Measurements from ENCODE around the gene SENP1. TPM values are rescaled to one million over a fixed set of nuclear protein-coding genes. Genes with fewer than 3 reads are reported as not detected.
"Not testable (repeated sequence)": the region's sequence is repeated elsewhere in the genome, so short reads cannot be mapped to it uniquely, and the experiment has no call there.

Gene SENP1
- total and polyA plus RNA-seq, 8 donors, result 1.9 to 8.9 (median 7.0) TPM

- peaks cover 0 to 4% (median 0%) of the 10 kb centered on the region in 3 donors for H3K36me3 ChIP-seq
- 85 to 100% methylated on average over 1 of the region's 1 CpG for WGBS, 2 donors
- DNase-seq (no peak), FAIRE-seq (no peak), ATAC-seq (no peak)
- intact Hi-C loops (cut with DNase I), result no loop called here
- H3K4me3 ChIP-seq, result no peak overlapping the region
- no peaks in the 10 kb centered on the region for H3K27me3 ChIP-seq
- no peak overlapping the region for H3K27ac ChIP-seq
- H3K4me1 ChIP-seq, result no peaks in the 10 kb centered on the region
- no peaks in the 10 kb centered on the region for H3K9me3 ChIP-seq
- no peak for TF ChIP-seq CTCF (IDR thresholded peaks at IDR 0.05)
Observed at GRCh38 chr12:48128800-48129199, 22.9 kb upstream of the SENP1 start.

- 93 to 95% methylated on average over 2 of the region's 2 CpGs for WGBS, 2 donors
- Histone ChIP-seq H3K4me3 (no peak overlapping the region), H3K36me3 (peaks cover 0 to 4% (median 0%) of the 10 kb centered on the region in 3 donors), H3K27ac (no peak overlapping the region), H3K4me1 (no peaks in the 10 kb centered on the region), H3K9me3 (no peaks in the 10 kb centered on the region), H3K27me3 (no peaks in the 10 kb centered on the region)
- no peak for FAIRE-seq
- no peak for TF ChIP-seq CTCF (IDR thresholded peaks at IDR 0.05)
- no peak for ATAC-seq
- intact Hi-C loops (cut with DNase I), result no loop called here
- no peak for DNase-seq
Observed at GRCh38 chr12:48126953-48127630, 21.2 kb upstream of the SENP1 start.

- no peaks in the 10 kb centered on the region for H3K4me1 ChIP-seq
- intact Hi-C loops (cut with DNase I), result no loop called here
- H3K27me3 ChIP-seq, result no peaks in the 10 kb centered on the region
- TF ChIP-seq CTCF (IDR thresholded peaks at IDR 0.05), result no peak
- WGBS, 2 donors, result 80 to 81% methylated on average over 4 of the region's 4 CpGs
- no peak for FAIRE-seq
- ATAC-seq, result no peak
- H3K9me3 ChIP-seq, result no peaks in the 10 kb centered on the region
- H3K27ac ChIP-seq, result no peak overlapping the region
- H3K4me3 ChIP-seq, result no peak overlapping the region
- peaks cover 0 to 4% (median 0%) of the 10 kb centered on the region in 3 donors for H3K36me3 ChIP-seq
- no peak for DNase-seq
Observed at GRCh38 chr12:48125985-48126384, 20.1 kb upstream of the SENP1 start.

- intact Hi-C loops (cut with DNase I); H3K9me3 ChIP-seq; DNase-seq; H3K27ac ChIP-seq; H3K4me3 ChIP-seq; H3K36me3 ChIP-seq; H3K4me1 ChIP-seq; FAIRE-seq; ATAC-seq; H3K27me3 ChIP-seq: not testable (repeated sequence)
- WGBS, 2 donors, result 92 to 96% methylated on average over 5 of the region's 5 CpGs
Observed at GRCh38 chr12:48125542-48125941, 19.7 kb upstream of the SENP1 start.

- no peak for ATAC-seq
- Histone ChIP-seq H3K27ac (no peak overlapping the region), H3K4me3 (no peak overlapping the region), H3K4me1 (peaks cover 0 to 8% (median 0%) of the 10 kb centered on the region in 3 donors), H3K9me3 (no peaks in the 10 kb centered on the region), H3K27me3 (no peaks in the 10 kb centered on the region), H3K36me3 (no peaks in the 10 kb centered on the region)
- WGBS, 2 donors, result 36 to 43% methylated on average over 4 of the region's 4 CpGs
- no peak for TF ChIP-seq CTCF (IDR thresholded peaks at IDR 0.05)
- no peak for DNase-seq
- no peak for FAIRE-seq
- intact Hi-C loops (cut with DNase I), result no loop called here
Observed at GRCh38 chr12:48123169-48123568, 17.3 kb upstream of the SENP1 start.
